Loucy (cell line): ENCODE measurements around the gene NR2F1-AS1.

Experiments
- H2AFZ ChIP-seq: fragments of 200-600 bp; sonication (generic); 2 replicates; pipeline ENCODE4 v1.6.0; 2016; ENCODE audit warnings: antibody characterized with exemption, mild to moderate bottlenecking, low read length, moderate library complexity
- H3F3A ChIP-seq: fragments of 200-600 bp; 2 replicates; pipeline ENCODE4 v1.6.0; 2016; ENCODE audit warnings: antibody characterized with exemption, low read depth, mild to moderate bottlenecking
- H3K27me3 ChIP-seq: fragments of 200-600 bp; sonication (generic); 2 replicates; pipeline ENCODE4 v1.6.1; 2014; ENCODE audit warnings: low read length, mild to moderate bottlenecking; ENCODE audit not compliant: insufficient read depth, poor library complexity, severe bottlenecking
- H3K36me3 ChIP-seq: fragments of 200-600 bp; sonication (generic); 2 replicates; pipeline ENCODE4 v1.6.1; 2016; ENCODE audit warnings: low read length; ENCODE audit not compliant: insufficient read depth
- H3K4me1 ChIP-seq: fragments of 200-600 bp; sonication (generic); 2 replicates; pipeline ENCODE4 v1.5.1; 2014; ENCODE audit warnings: low read length, mild to moderate bottlenecking; ENCODE audit not compliant: insufficient read depth, poor library complexity, severe bottlenecking
- H3K4me2 ChIP-seq: fragments of 200-600 bp; sonication (generic); 2 replicates; pipeline ENCODE4 v1.6.0; 2014; ENCODE audit warnings: antibody characterized with exemption, low read length, low read depth, mild to moderate bottlenecking; ENCODE audit not compliant: poor library complexity, severe bottlenecking
- H3K4me3 ChIP-seq: fragments of 200-600 bp; sonication (generic); 2 replicates; pipeline ENCODE4 v1.5.1; 2014; ENCODE audit warnings: low read length, mild to moderate bottlenecking, mixed read lengths; ENCODE audit not compliant: poor library complexity, severe bottlenecking
- H3K79me2 ChIP-seq: fragments of 200-600 bp; sonication (generic); 2 replicates; pipeline ENCODE4 v1.6.1; 2014; ENCODE audit warnings: low read length; ENCODE audit not compliant: insufficient read depth
- H3K9ac ChIP-seq: fragments of 200-600 bp; sonication (generic); 2 replicates; pipeline ENCODE4 v1.6.0; 2014; ENCODE audit warnings: mild to moderate bottlenecking, low read depth, low read length, moderate library complexity; ENCODE audit not compliant: poor library complexity, severe bottlenecking
- H3K9me2 ChIP-seq: fragments of 200-600 bp; sonication (generic); replicated peaks from 2 replicates; pipeline ENCODE4 v1.6.1; 2016; ENCODE audit warnings: low read depth, low read length, mixed read lengths
- H3K9me3 ChIP-seq: fragments of 200-600 bp; sonication (generic); 2 replicates; pipeline ENCODE4 v1.6.1; 2014; ENCODE audit warnings: mild to moderate bottlenecking, antibody characterized with exemption, low read length, low read depth; ENCODE audit not compliant: insufficient read depth
- H4K20me1 ChIP-seq: fragments of 200-600 bp; sonication (generic); 2 replicates; pipeline ENCODE4 v1.6.0; 2014; ENCODE audit warnings: antibody characterized with exemption, low read length, mild to moderate bottlenecking; ENCODE audit not compliant: insufficient read depth, poor library complexity, severe bottlenecking
- CTCF ChIP-seq: fragments of 200-600 bp; sonication (generic); conservative IDR thresholded peaks from 2 replicates; pipeline ENCODE4 v1.5.1; 2014; ENCODE audit warnings: mild to moderate bottlenecking, antibody characterized with exemption, low read length
- EZH2phosphoT487 ChIP-seq: fragments of 200-600 bp; IDR thresholded peaks from 2 replicates; pipeline ENCODE4 v1.6.1; 2018; ENCODE audit warnings: antibody characterized with exemption, mild to moderate bottlenecking, moderate library complexity, borderline replicate concordance

The NR2F1-AS1 gene

GRCh38 chr5:93585041-93585766, 4.2 kb upstream of the NR2F1-AS1 start:
- H3K36me3 ChIP-seq, result no peaks in the 10 kb centered on the region
- H3K4me2 ChIP-seq, result no peak overlapping the region
- H3F3A ChIP-seq, result no peaks in the 10 kb centered on the region
- TF ChIP-seq EZH2phosphoT487 (no peak), CTCF (no peak)
- H3K4me3 ChIP-seq, result no peak overlapping the region
- no peaks in the 10 kb centered on the region for H4K20me1 ChIP-seq
- H3K27me3 ChIP-seq, result no peaks in the 10 kb centered on the region
- H3K4me1 ChIP-seq, result no peaks in the 10 kb centered on the region
- no peaks in the 10 kb centered on the region for H3K79me2 ChIP-seq
- H3K9me2 ChIP-seq, result no peaks in the 10 kb centered on the region
- H2AFZ ChIP-seq, result no peak overlapping the region
- no peak overlapping the region for H3K9ac ChIP-seq
- H3K9me3 ChIP-seq, result no peaks in the 10 kb centered on the region

GRCh38 chr5:93584596-93585040, 3.6 kb upstream of the NR2F1-AS1 start:
- Histone ChIP-seq H3F3A (no peaks in the 10 kb centered on the region), H3K27me3 (no peaks in the 10 kb centered on the region), H4K20me1 (no peaks in the 10 kb centered on the region), H3K4me2 (no peak overlapping the region), H2AFZ (no peak overlapping the region), H3K79me2 (no peaks in the 10 kb centered on the region), H3K9me3 (no peaks in the 10 kb centered on the region), H3K9ac (no peak overlapping the region), H3K9me2 (no peaks in the 10 kb centered on the region), H3K4me3 (no peak overlapping the region), H3K4me1 (no peaks in the 10 kb centered on the region), H3K36me3 (no peaks in the 10 kb centered on the region)
- TF ChIP-seq CTCF (no peak), EZH2phosphoT487 (no peak)

- no peaks in the 10 kb centered on the region for H3K9me3 ChIP-seq
- no peak for TF ChIP-seq CTCF
- no peak for TF ChIP-seq EZH2phosphoT487
- H3K4me2 ChIP-seq, result no peak overlapping the region
- H3K79me2 ChIP-seq, result no peaks in the 10 kb centered on the region
- no peaks in the 10 kb centered on the region for H3K27me3 ChIP-seq
- H3K4me3 ChIP-seq, result no peak overlapping the region
- no peak overlapping the region for H2AFZ ChIP-seq
- H3K36me3 ChIP-seq, result no peaks in the 10 kb centered on the region
- no peaks in the 10 kb centered on the region for H4K20me1 ChIP-seq
- no peaks in the 10 kb centered on the region for H3K9me2 ChIP-seq
- no peaks in the 10 kb centered on the region for H3K4me1 ChIP-seq
- H3K9ac ChIP-seq, result no peak overlapping the region
- no peaks in the 10 kb centered on the region for H3F3A ChIP-seq
These were observed 3.0 kb upstream of the NR2F1-AS1 start for GRCh38 chr5:93583768-93584595.
